Measurements from ENCODE around the gene ADPRM. TPM values are rescaled to one million over a fixed set of nuclear protein-coding genes. Genes with fewer than 3 reads are reported as not detected.

Gene ADPRM
- total RNA-seq, 2 donors from 2014 or later, result 6.8 to 8.9 TPM

- no peak for DNase-seq
- Histone ChIP-seq H3K36me3 (ENCODE audit: control insufficient read depth, insufficient read depth, low read length) (peaks cover 32% of the 10 kb centered on the region), H3K4me1 (ENCODE audit: control insufficient read depth, insufficient read depth, low read length) (no peaks in the 10 kb centered on the region), H3K4me3 (ENCODE audit: low read length) (no peak overlapping the region), H3K27ac (ENCODE audit: low read depth, low read length) (no peak overlapping the region), H3K9ac (ENCODE audit: extremely low read depth, low read length, poor library complexity, severe bottlenecking) (no peak overlapping the region), H3K27me3 (ENCODE audit: control insufficient read depth, insufficient read depth, low read length, poor library complexity, severe bottlenecking) (no peaks in the 10 kb centered on the region), H3K9me3 (ENCODE audit: control insufficient read depth, low read length) (no peaks in the 10 kb centered on the region)
- no peak overlapping the region for H3K27ac Mint-ChIP-seq
- no peaks in the 10 kb centered on the region for H3K9me3 Mint-ChIP-seq
- WGBS, 2 experiments (ENCODE audit: insufficient coverage in 1 of 2, insufficient read length in 1 of 2), result 93 to 100% methylated on average over 3 to 4 of the region's 4 CpGs
- TF ChIP-seq CTCF (conservative IDR thresholded peaks at IDR 0.05), result no peak
- no peaks in the 10 kb centered on the region for H3K27me3 Mint-ChIP-seq (ENCODE audit: insufficient read depth)
- no peaks in the 10 kb centered on the region for H3K4me1 Mint-ChIP-seq
- peaks cover 45% of the 10 kb centered on the region for H3K36me3 Mint-ChIP-seq (ENCODE audit: low read depth)
- H3K4me3 Mint-ChIP-seq, result no peak overlapping the region
Observed at GRCh38 chr17:10674704-10675103, 22.7 kb upstream of the ADPRM start.

GRCh38 chr17:10681866-10682446 lies 15.4 kb upstream of the ADPRM start:
- no peak overlapping the region for H3K27ac Mint-ChIP-seq
- H3K4me1 Mint-ChIP-seq, result no peaks in the 10 kb centered on the region
- no peak for DNase-seq
- H3K36me3 Mint-ChIP-seq (ENCODE audit: low read depth), result peaks cover 77% of the 10 kb centered on the region
- H3K27me3 Mint-ChIP-seq (ENCODE audit: insufficient read depth), result no peaks in the 10 kb centered on the region
- Histone ChIP-seq H3K4me1 (ENCODE audit: control insufficient read depth, insufficient read depth, low read length) (no peaks in the 10 kb centered on the region), H3K27me3 (ENCODE audit: control insufficient read depth, insufficient read depth, low read length, poor library complexity, severe bottlenecking) (no peaks in the 10 kb centered on the region), H3K36me3 (ENCODE audit: control insufficient read depth, insufficient read depth, low read length) (peaks cover 77% of the 10 kb centered on the region), H3K9ac (ENCODE audit: extremely low read depth, low read length, poor library complexity, severe bottlenecking) (no peak overlapping the region), H3K9me3 (ENCODE audit: control insufficient read depth, low read length) (no peaks in the 10 kb centered on the region), H3K27ac (ENCODE audit: low read depth, low read length) (no peak overlapping the region), H3K4me3 (ENCODE audit: low read length) (no peak overlapping the region)
- no peak for TF ChIP-seq CTCF (conservative IDR thresholded peaks at IDR 0.05)
- H3K9me3 Mint-ChIP-seq, result no peaks in the 10 kb centered on the region
- 89 to 100% methylated on average over 5 to 6 of the region's 7 CpGs for WGBS, 2 experiments (ENCODE audit: insufficient coverage in 1 of 2, insufficient read length in 1 of 2)
- no peak overlapping the region for H3K4me3 Mint-ChIP-seq

GRCh38 chr17:10683853-10684252 lies 13.5 kb upstream of the ADPRM start:
- Histone ChIP-seq H3K4me1 (ENCODE audit: control insufficient read depth, insufficient read depth, low read length) (no peaks in the 10 kb centered on the region), H3K9ac (ENCODE audit: extremely low read depth, low read length, poor library complexity, severe bottlenecking) (no peak overlapping the region), H3K27ac (ENCODE audit: low read depth, low read length) (no peak overlapping the region), H3K4me3 (ENCODE audit: low read length) (no peak overlapping the region), H3K27me3 (ENCODE audit: control insufficient read depth, insufficient read depth, low read length, poor library complexity, severe bottlenecking) (no peaks in the 10 kb centered on the region), H3K36me3 (ENCODE audit: control insufficient read depth, insufficient read depth, low read length) (peaks cover 85% of the 10 kb centered on the region), H3K9me3 (ENCODE audit: control insufficient read depth, low read length) (no peaks in the 10 kb centered on the region)
- Mint-ChIP-seq H3K9me3 (no peaks in the 10 kb centered on the region), H3K27me3 (ENCODE audit: insufficient read depth) (no peaks in the 10 kb centered on the region), H3K27ac (no peak overlapping the region), H3K4me1 (no peaks in the 10 kb centered on the region), H3K4me3 (no peak overlapping the region), H3K36me3 (ENCODE audit: low read depth) (peaks cover 69% of the 10 kb centered on the region)
- WGBS, 2 experiments (ENCODE audit: insufficient coverage in 1 of 2, insufficient read length in 1 of 2), result 73 to 85% methylated on average over 2 of the region's 2 CpGs
- DNase-seq, result no peak
- peak; percentile 81 for TF ChIP-seq CTCF (conservative IDR thresholded peaks at IDR 0.05)

Measured in endodermal cell (in vitro differentiated cells).